Smooth muscle cell (in vitro differentiated cells): ENCODE results near the gene IGSF21. TPM values are rescaled to one million over a fixed set of nuclear protein-coding genes. Genes with fewer than 3 reads are reported as not detected.

Source experiments
- DNase-seq: peaks from one replicate; lab custom pipeline; 2025; ENCODE audit not compliant: unreplicated experiment; lab: John Stamatoyannopoulos, UW
- H2AFZ ChIP-seq: fragments of 200-600 bp; sonication (generic); 2 replicates; pipeline ENCODE4 v1.6.0; 2016; ENCODE audit warnings: antibody characterized with exemption, low read depth, mild to moderate bottlenecking
- H3F3A ChIP-seq: fragments of 200-600 bp; sonication (generic); 2 replicates; pipeline ENCODE4 v1.6.0; 2017; ENCODE audit warnings: antibody characterized with exemption, low read depth
- H3K27ac ChIP-seq: fragments of 200-600 bp; sonication (generic); 2 replicates; pipeline ENCODE4 v1.5.1; 2016; ENCODE audit warnings: low read depth, mild to moderate bottlenecking
- H3K27me3 ChIP-seq: fragments of 200-600 bp; sonication (generic); 2 replicates; pipeline ENCODE4 v1.6.1; 2016; ENCODE audit warnings: low read depth, mild to moderate bottlenecking
- H3K36me3 ChIP-seq: fragments of 200-600 bp; sonication (generic); 2 replicates; pipeline ENCODE4 v1.5.1; 2016; ENCODE audit warnings: low read depth
- H3K4me1 ChIP-seq: fragments of 200-600 bp; sonication (generic); 2 replicates; pipeline ENCODE4 v1.5.1; 2016; ENCODE audit warnings: low read depth
- H3K4me2 ChIP-seq: fragments of 200-600 bp; sonication (generic); 2 replicates; pipeline ENCODE4 v1.6.0; 2016; ENCODE audit warnings: mild to moderate bottlenecking
- H3K4me3 ChIP-seq: fragments of 200-600 bp; sonication (generic); 2 replicates; pipeline ENCODE4 v1.5.1; 2016; ENCODE audit warnings: mild to moderate bottlenecking
- H3K79me2 ChIP-seq: fragments of 200-600 bp; sonication (generic); 2 replicates; pipeline ENCODE4 v1.6.0; 2016; ENCODE audit warnings: low read depth, mild to moderate bottlenecking
- H3K9ac ChIP-seq: fragments of 200-600 bp; sonication (generic); 2 replicates; pipeline ENCODE4 v1.6.0; 2016; ENCODE audit warnings: low read depth
- H3K9me3 ChIP-seq: fragments of 200-600 bp; sonication (generic); replicated peaks from 2 replicates; pipeline ENCODE4 v1.5.1; 2016; ENCODE audit warnings: low read depth
- H4K20me1 ChIP-seq: fragments of 200-600 bp; sonication (generic); 2 replicates; pipeline ENCODE4 v1.6.0; 2016; ENCODE audit warnings: low read depth
- CTCF ChIP-seq: fragments of 200-600 bp; sonication (generic); IDR thresholded peaks from 2 replicates; pipeline ENCODE4 v1.5.1; 2017; ENCODE audit warnings: borderline replicate concordance, mild to moderate bottlenecking, antibody characterized with exemption; ENCODE audit not compliant: insufficient read depth, poor library complexity, severe bottlenecking
- WGBS: methylation state at CpG from one replicate; pipeline ENCODE4 v1.1.7; 2016; ENCODE audit warnings: low lambda C conversion rate; 5-methylcytosine and 5-hydroxymethylcytosine counted together
- polyA plus RNA-seq: library from polyadenylated mRNA; unstranded; fragments of >200 nt; fragmentation: Nextera tagmentation; extraction: Ambion mirVana; gene quantifications from 2 replicates; pipeline ENCODE4 v1.2.1, GENCODE V29; 2016
- total RNA-seq: library from RNA; depleted of rRNA; stranded (reverse); fragments of >200 nt; gene quantifications from 2 replicates; pipeline ENCODE4 v1.2.3, GENCODE V29; 2014

IGSF21 gene
- total and polyA plus RNA-seq, 2 experiments from 2014 or later: not detected

- TF ChIP-seq CTCF: no peak
- H3K9me3 ChIP-seq: no peaks in the 10 kb centered on the region
- H2AFZ ChIP-seq: no peak overlapping the region
- no peak for DNase-seq
- H3F3A ChIP-seq: no peaks in the 10 kb centered on the region
- H3K4me2 ChIP-seq: no peak overlapping the region
- H4K20me1 ChIP-seq: no peaks in the 10 kb centered on the region
- no peak overlapping the region for H3K27ac ChIP-seq
- no peak overlapping the region for H3K9ac ChIP-seq
- no peaks in the 10 kb centered on the region for H3K79me2 ChIP-seq
- peaks cover 35% of the 10 kb centered on the region for H3K27me3 ChIP-seq
- no peaks in the 10 kb centered on the region for H3K36me3 ChIP-seq
- WGBS: 90% methylated on average over 3 of the region's 3 CpGs
- no peak overlapping the region for H3K4me3 ChIP-seq
- no peaks in the 10 kb centered on the region for H3K4me1 ChIP-seq
Measured at GRCh38 chr1:18170444-18170843, 62.8 kb downstream of the IGSF21 start.

- no peak overlapping the region for H3K9ac ChIP-seq
Measured at GRCh38 chr1:18174037-18174436, 66.4 kb downstream of the IGSF21 start.

GRCh38 chr1:18175051-18175450 is 67.5 kb downstream of the IGSF21 start:
- H3K4me2 ChIP-seq: no peak overlapping the region

More at GRCh38 chr1:18174037-18174436, 66.4 kb downstream of the IGSF21 start:
- Histone ChIP-seq H4K20me1 (no peaks in the 10 kb centered on the region), H3K27me3 (peaks cover 29% of the 10 kb centered on the region), H3F3A (no peaks in the 10 kb centered on the region), H3K9me3 (no peaks in the 10 kb centered on the region), H3K79me2 (no peaks in the 10 kb centered on the region), H3K4me2 (no peak overlapping the region), H3K36me3 (no peaks in the 10 kb centered on the region), H2AFZ (no peak overlapping the region), H3K4me1 (peaks cover 13% of the 10 kb centered on the region), H3K4me3 (no peak overlapping the region), H3K27ac (no peak overlapping the region)
- no peak for TF ChIP-seq CTCF
- 88% methylated on average over 12 of the region's 12 CpGs for WGBS
- no peak for DNase-seq

More at GRCh38 chr1:18175051-18175450, 67.5 kb downstream of the IGSF21 start:
- no peaks in the 10 kb centered on the region for H3K36me3 ChIP-seq
- no peaks in the 10 kb centered on the region for H3K79me2 ChIP-seq
- no peak overlapping the region for H3K9ac ChIP-seq
- H4K20me1 ChIP-seq: no peaks in the 10 kb centered on the region
- peaks cover 31% of the 10 kb centered on the region for H3K27me3 ChIP-seq
- WGBS: 66% methylated on average over 6 of the region's 6 CpGs
- H3F3A ChIP-seq: no peaks in the 10 kb centered on the region
- H3K4me3 ChIP-seq: no peak overlapping the region
- no peak overlapping the region for H3K27ac ChIP-seq
- no peak for TF ChIP-seq CTCF
- H3K4me1 ChIP-seq: peaks cover 13% of the 10 kb centered on the region
- no peak for DNase-seq
- no peaks in the 10 kb centered on the region for H3K9me3 ChIP-seq
- H2AFZ ChIP-seq: no peak overlapping the region
